ENCODE measurements around the gene ICE2.

GRCh38 chr15:60486742-60487141 is 7.8 kb upstream of the ICE2 start:
- no peak for TF ChIP-seq CTCF (IDR thresholded peaks at IDR 0.05)
- no peak for TF ChIP-seq POLR2AphosphoS5 (IDR thresholded peaks at IDR 0.05)
- no peak for TF ChIP-seq POLR2A (IDR thresholded peaks at IDR 0.05)
